Mesenteric fat pad (tissue), 1 donor: ENCODE measurements around the gene OR2T29. TPM values are rescaled to one million over a fixed set of nuclear protein-coding genes. Genes with fewer than 3 reads are reported as not detected.
"Not testable (repeated sequence)": the region's sequence is repeated elsewhere in the genome, so short reads cannot be mapped to it uniquely, and the experiment has no call there.

Source experiments
- DNase-seq: peaks from one replicate; pipeline ENCODE4 v3.0.0-alpha.2; 2020; ENCODE audit warnings: low spot score
- long read RNA-seq: library from polyadenylated mRNA; unstranded; transcript quantifications from one replicate; pipeline ENCODE4 v2.0.0, GENCODE V29; 2020
- total RNA-seq: library from RNA; stranded (reverse); fragmentation: NEBNext Ultra II Directional; extraction: Animal tissue kit (Norgen Biotek cat#: 25700); gene quantifications from one replicate; pipeline ENCODE4 v1.2.1, GENCODE V29; 2021
- donor health status: DM: yes; HTN: yes; CAD: no.

OR2T29 gene, protein sequence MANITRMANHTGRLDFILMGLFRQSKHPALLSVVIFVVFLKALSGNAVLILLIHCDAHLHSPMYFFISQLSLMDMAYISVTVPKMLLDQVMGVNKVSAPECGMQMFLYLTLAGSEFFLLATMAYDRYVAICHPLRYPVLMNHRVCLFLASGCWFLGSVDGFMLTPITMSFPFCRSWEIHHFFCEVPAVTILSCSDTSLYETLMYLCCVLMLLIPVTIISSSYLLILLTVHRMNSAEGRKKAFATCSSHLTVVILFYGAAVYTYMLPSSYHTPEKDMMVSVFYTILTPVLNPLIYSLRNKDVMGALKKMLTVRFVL
- total RNA-seq = not detected
- long read RNA-seq = 0 reads

DNA sequence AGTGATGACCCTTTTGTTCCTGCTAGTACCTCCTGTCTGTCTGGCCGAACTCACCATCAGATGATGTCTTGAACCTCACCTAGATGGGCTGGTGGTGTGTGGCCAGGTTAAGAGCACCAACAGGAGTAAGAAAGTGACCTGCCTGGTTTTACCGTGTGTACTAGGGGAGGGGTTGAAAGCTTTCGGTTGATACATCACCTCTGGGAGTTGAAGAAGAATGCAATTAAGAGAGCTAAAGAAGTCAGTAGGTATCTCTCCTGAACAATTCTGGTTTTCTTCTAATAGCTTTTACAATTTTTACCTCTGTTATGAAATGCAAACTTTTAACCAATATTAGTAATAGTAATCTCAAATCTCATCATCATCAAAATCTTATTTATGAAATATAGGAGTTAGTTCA lies at the start of gene OR2T29:
Gene OR2T29, minus strand, starts transcription at position 101 of the 400 bp plus-strand sequence. CDS start 3,281 bp downstream, outside the sequence.
- DNase-seq = not testable (repeated sequence)

- no peak for DNase-seq
Measured at GRCh38 chr1:248611883-248612414, 49.4 kb upstream of the OR2T29 start.

- no peak for DNase-seq
Measured at GRCh38 chr1:248610301-248610700, 47.7 kb upstream of the OR2T29 start.

DNA sequence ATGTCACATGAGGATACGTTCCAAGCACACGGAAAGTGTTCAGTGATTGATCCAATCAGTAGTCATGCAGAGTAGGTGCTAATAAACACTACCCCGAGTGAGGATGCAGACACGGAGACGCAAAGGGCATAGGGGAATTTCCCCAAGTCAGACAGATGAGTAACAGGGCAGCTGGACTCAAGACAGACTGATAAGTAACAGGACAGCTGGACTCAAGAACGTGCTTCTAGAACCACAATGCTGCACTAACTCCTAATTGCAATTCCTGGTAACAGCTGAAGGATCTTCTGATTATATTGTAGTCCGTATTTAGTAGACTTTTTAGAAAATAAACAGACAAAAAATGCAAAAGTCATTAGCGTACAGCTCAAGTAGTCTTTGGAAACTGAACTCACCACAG lies 36.8 kb upstream of the OR2T29 start:
- DNase-seq = no peak

- no peak for DNase-seq
Measured at GRCh38 chr1:248597589-248597988, 35.0 kb upstream of the OR2T29 start, which contains the start of gene OR2T10. Gene OR2T10 (minus strand): TSS chr1:248597700. CDS start chr1:248593768, 3,932 bp downstream.

DNA sequence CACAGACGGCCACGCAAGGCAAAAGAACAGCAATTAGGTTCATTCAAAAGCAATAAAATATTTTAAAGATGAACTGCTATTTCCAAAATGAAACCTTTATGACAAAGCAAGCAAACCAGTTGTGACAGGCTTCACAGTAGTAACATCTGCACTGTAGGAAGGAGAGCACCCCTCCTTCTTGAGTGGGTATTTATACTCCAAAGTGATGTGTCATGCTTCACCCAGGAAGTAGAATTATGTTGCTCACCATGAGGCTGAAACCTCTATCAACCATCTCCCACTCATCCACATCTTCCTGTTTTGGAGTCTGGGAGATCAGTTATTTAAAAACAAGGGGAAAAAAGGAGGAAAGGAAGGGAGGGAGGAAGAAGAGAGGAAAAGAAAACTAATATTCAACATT lies 34.0 kb upstream of the OR2T29 start:
- DNase-seq = no peak

DNA sequence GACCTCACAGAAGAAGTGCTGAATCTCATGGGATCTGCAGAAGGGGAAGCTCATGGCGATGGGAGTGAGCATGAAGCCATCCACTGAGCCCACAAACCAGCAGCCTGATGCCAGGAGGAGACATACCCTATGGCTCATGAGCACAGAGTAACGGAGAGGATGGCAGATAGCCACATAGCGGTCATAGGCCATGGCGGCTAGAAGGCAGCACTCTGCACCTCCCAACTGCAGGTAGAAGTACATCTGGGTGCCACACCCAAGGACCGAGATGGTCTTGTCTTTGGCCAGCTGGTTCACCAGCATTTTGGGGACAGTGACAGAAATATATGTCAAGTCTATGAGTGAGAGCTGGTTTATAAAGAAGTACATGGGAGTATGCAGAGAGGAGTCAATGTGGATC lies 30.7 kb upstream of the OR2T29 start:
- DNase-seq = no peak

- no peak for DNase-seq
Measured at GRCh38 chr1:248592655-248593054, 30.1 kb upstream of the OR2T29 start.

- DNase-seq = no peak
Measured at GRCh38 chr1:248590055-248590454, 27.5 kb upstream of the OR2T29 start.

GRCh38 chr1:248589334-248589733 lies 26.8 kb upstream of the OR2T29 start:
- DNase-seq = no peak

DNA sequence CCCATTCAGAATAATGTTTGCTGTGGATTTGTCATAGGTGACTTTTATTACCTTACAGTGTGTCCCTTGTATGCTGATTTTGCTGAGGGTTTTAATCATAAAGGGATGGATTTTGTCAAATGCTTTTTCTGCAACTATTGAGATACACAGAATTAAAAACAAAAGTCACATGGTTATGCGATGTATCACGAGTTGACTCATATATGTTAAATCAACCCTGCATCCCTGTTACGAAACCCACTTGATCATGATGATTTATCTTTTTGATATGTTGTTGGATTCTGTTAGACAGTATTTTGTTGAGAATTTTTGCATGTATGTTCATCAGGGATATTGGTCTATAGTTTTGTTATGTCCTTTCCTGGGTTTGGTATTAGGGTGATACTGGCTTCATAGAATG lies 22.7 kb upstream of the OR2T29 start:
- DNase-seq = no peak

- no peak for DNase-seq
Measured at GRCh38 chr1:248576260-248576980, 13.8 kb upstream of the OR2T29 start.

DNA sequence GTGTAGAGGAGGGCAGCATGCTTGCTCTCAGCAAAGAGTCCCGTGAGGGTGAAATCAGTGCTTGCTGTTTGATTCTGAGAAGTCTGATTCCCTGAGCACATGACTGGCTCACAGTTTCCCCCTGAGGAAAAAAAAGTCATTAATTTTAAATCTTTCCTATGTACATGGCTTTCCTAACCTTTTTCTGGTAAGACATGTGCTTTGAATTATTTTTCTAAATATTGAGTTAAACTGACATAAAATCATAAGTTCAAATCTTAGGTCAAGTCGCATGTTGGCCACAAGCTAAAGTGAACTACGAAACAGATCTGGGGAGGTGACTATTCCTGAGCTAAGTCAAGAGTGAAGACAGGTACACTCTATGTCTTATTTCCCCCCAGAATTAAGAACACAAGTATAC lies 12.1 kb upstream of the OR2T29 start, which contains the start of gene OR2T34:
Gene OR2T34, minus strand, starts transcription at position 101 of the 400 bp plus-strand sequence. Its CDS starts 0 bp downstream, at position 101.
- DNase-seq = not testable (repeated sequence)

DNA sequence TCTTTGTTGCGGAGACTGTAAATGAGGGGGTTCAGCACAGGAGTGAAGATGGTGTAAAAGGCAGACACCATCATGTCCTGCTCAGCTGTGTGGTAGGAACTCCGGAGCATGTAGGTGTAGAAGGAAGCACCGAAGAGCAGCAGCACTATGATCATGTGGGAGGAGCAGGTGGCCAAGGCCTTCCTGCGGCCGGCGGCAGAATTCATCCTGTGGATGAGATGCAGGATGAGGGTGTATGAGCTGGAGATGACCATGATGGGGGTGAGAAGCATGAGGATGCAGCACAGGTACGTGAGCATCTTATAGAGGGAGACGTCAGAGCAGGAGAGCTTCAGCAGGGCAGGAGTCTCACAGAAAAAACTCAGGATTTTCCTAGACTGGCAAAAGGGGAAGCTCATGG lies 11.3 kb upstream of the OR2T29 start:
- DNase-seq = not testable (repeated sequence)

GRCh38 chr1:248572049-248572448 lies 9.5 kb upstream of the OR2T29 start:
- DNase-seq = not testable (repeated sequence)

GRCh38 chr1:248570811-248571210 lies 8.2 kb upstream of the OR2T29 start:
- not testable (repeated sequence) for DNase-seq

DNA sequence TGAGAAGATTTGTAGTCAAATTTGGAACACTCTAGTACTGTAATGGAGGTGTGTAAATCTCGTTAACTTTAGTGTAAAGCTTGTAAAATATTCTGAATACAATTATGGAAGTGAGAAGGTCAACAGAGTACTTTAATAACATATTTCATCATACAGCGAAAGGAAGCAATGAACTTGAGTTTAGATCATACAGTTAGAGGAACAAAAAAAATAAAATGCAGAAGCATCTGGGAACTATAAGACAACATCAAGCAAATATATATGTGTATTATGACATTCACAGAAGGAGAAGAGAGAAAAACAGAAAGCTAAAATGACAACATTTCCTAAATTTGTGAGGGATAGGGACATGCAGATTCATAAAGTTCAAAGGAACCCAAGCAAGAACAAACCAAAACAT lies 6.5 kb upstream of the OR2T29 start:
- not testable (repeated sequence) for DNase-seq

- DNase-seq = not testable (repeated sequence)
Measured at GRCh38 chr1:248565530-248566373, 3.2 kb upstream of the OR2T29 start.

DNA sequence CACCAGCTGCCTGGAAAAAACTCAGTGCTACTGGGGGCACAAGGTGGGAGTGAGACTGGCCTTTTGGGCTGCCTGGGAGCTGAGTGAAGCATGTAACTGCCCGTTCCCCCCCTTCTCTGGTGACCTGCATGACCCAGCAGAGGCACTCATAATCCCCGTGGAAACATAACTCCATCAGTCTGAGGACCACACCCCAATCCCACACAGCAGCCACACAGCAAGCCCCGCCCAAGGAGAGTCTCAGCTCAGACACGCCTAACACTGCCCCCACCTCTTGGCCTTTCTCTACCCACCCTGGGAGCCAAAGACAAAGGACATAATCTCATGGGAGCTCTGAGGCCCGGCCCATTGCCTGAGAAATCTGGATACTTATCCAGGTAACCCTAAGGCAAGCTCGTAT lies 11.5 kb downstream of the OR2T29 start:
- not testable (repeated sequence) for DNase-seq

DNA sequence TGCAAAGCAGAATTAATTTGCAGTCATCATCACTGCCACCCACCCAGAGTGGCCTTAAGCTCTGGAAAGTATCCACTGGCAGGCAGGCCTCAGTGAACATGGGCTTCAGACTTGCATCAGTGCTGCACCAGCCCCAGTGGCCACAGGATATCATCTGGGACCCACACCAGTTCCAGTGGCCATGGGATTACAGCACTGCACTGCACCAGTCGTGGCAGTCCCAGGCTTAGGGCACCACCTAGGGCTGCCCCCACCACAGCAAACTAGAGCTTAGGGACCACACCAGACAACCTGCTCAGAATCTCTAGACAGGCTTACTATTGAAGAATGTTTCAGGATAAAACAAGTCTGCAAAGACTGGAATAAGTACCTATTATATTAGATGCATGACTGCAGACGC lies 15.2 kb downstream of the OR2T29 start:
- DNase-seq = not testable (repeated sequence)

GRCh38 chr1:248537449-248537848 lies 25.1 kb downstream of the OR2T29 start:
- not testable (repeated sequence) for DNase-seq
